Tibial nerve (tissue), 4 donors: Measurements from ENCODE around the gene MYBBP1A. TPM values are rescaled to one million over a fixed set of nuclear protein-coding genes. Genes with fewer than 3 reads are reported as not detected.

Source experiments
- DNase-seq, 2 donors: peaks; one replicate each; pipeline ENCODE4 v3.0.0-alpha.2; 2019; ENCODE audit warnings: low spot score in 2 of 2
- H3K27ac ChIP-seq, 4 donors: fragments of 200-600 bp; sonication (generic) in 3 of 4; one replicate each; pipeline ENCODE4 v1.5.1; 2017 to 2019; ENCODE audit warnings: mild to moderate bottlenecking in 1 of 4
- H3K27me3 ChIP-seq, 2 donors: fragments of 200-600 bp; sonication (generic) in 1 of 2; one replicate each; pipeline versions ENCODE4 v1.5.1 to v1.6.0; 2017 to 2019
- H3K36me3 ChIP-seq, 3 donors: fragments of 200-600 bp; sonication (generic); one replicate each; pipeline ENCODE4 v1.5.1; 2018 to 2019
- H3K4me1 ChIP-seq, 4 donors: fragments of 200-600 bp; sonication (generic) in 3 of 4; one replicate each; pipeline ENCODE4 v1.5.1; 2017 to 2019
- H3K4me3 ChIP-seq, 4 donors: fragments of 200-600 bp; sonication (generic) in 3 of 4; one replicate each; pipeline ENCODE4 v1.5.1; 2017 to 2019; ENCODE audit warnings: mild to moderate bottlenecking in 1 of 4, moderate library complexity in 1 of 4
- H3K9me3 ChIP-seq, 4 donors: fragments of 200-600 bp; sonication (generic) in 3 of 4; one replicate each; pipeline ENCODE4 v1.5.1; 2017 to 2019
- CTCF ChIP-seq, 5 experiments: fragments of 200-600 bp in 3 of 5; fragments of 450-650 bp in 2 of 5; sonication (generic) in 3 of 5; IDR thresholded peaks; one replicate each; pipeline ENCODE4 v1.5.1; 2016 to 2019; ENCODE audit warnings: antibody characterized with exemption in 5 of 5, mild to moderate bottlenecking in 3 of 5, moderate library complexity in 2 of 5
- EP300 ChIP-seq, 2 donors: sonication (generic); formaldehyde crosslinking; IDR thresholded peaks; one replicate each; pipeline ENCODE4 v1.6.1; 2017; ENCODE audit warnings: antibody characterized with exemption in 2 of 2, mild to moderate bottlenecking in 1 of 2
- POLR2A ChIP-seq, 2 donors: fragments of 450-650 bp; IDR thresholded peaks; one replicate each; pipeline ENCODE4 v1.6.1; 2017; ENCODE audit warnings: antibody characterized with exemption in 2 of 2, mild to moderate bottlenecking in 2 of 2, moderate library complexity in 2 of 2
- WGBS, 2 donors: methylation state at CpG; one replicate each; pipeline ENCODE4 v1.1.5; 2018; 5-methylcytosine and 5-hydroxymethylcytosine counted together
- total RNA-seq, 4 donors: library from RNA; depleted of rRNA; stranded (reverse); fragments of >200 nt; gene quantifications; one replicate each; pipeline ENCODE4 v1.1.0, GENCODE V29; 2016

MYBBP1A gene
- total RNA-seq, 4 donors from 2014 or later, result 53.8 to 119 (median 54.4) TPM

GRCh38 chr17:4541328-4542002 lies 13.7 kb downstream of the MYBBP1A start:
- Histone ChIP-seq H3K4me1 (peaks cover 0 to 33% (median 15%) of the 10 kb centered on the region in 4 donors), H3K27ac (peak overlapping the region in 1 of 4 donors; percentile 29), H3K27me3 (no peaks in the 10 kb centered on the region), H3K9me3 (no peaks in the 10 kb centered on the region), H3K36me3 (peaks cover 5 to 92% (median 35%) of the 10 kb centered on the region in 3 donors), H3K4me3 (peak overlapping the region in 1 of 4 donors; percentile 7)
- TF ChIP-seq CTCF (IDR thresholded peaks at IDR 0.05) (no peak), EP300 (IDR thresholded peaks at IDR 0.05) (no peak), POLR2A (IDR thresholded peaks at IDR 0.05) (no peak)
- WGBS, 2 donors, result 65 to 68% methylated on average over 20 to 25 of the region's 29 CpGs
- no peak for DNase-seq

- no peak for DNase-seq
- Histone ChIP-seq H3K27ac (peak overlapping the region in 1 of 4 donors; percentile 41), H3K27me3 (no peaks in the 10 kb centered on the region), H3K9me3 (no peaks in the 10 kb centered on the region), H3K4me3 (peak overlapping the region in 1 of 4 donors; percentile 7), H3K4me1 (peaks cover 0 to 39% (median 22%) of the 10 kb centered on the region in 4 donors), H3K36me3 (peaks cover 5 to 86% (median 35%) of the 10 kb centered on the region in 3 donors)
- WGBS, 2 donors, result 72 to 78% methylated on average over 15 of the region's 15 CpGs
- TF ChIP-seq POLR2A (IDR thresholded peaks at IDR 0.05) (no peak), EP300 (IDR thresholded peaks at IDR 0.05) (no peak), CTCF (IDR thresholded peaks at IDR 0.05) (no peak)
Measured at GRCh38 chr17:4540687-4541327, 14.4 kb downstream of the MYBBP1A start.

- no peak for DNase-seq
- Histone ChIP-seq H3K4me3 (peak overlapping the region in 1 of 4 donors; percentile 7), H3K36me3 (peaks cover 5 to 80% (median 34%) of the 10 kb centered on the region in 3 donors), H3K9me3 (no peaks in the 10 kb centered on the region), H3K27me3 (no peaks in the 10 kb centered on the region), H3K4me1 (peaks cover 0 to 45% (median 27%) of the 10 kb centered on the region in 4 donors), H3K27ac (peak overlapping the region in 1 of 4 donors; percentile 41)
- WGBS, 2 donors, result 43 to 73% methylated on average over 5 to 14 of the region's 14 CpGs
- TF ChIP-seq POLR2A (IDR thresholded peaks at IDR 0.05) (no peak), CTCF (IDR thresholded peaks at IDR 0.05) (no peak), EP300 (IDR thresholded peaks at IDR 0.05) (no peak)
Measured at GRCh38 chr17:4540224-4540651, 14.9 kb downstream of the MYBBP1A start.

GRCh38 chr17:4539576-4540223 lies 15.5 kb downstream of the MYBBP1A start:
- 83 to 89% methylated on average over 23 to 25 of the region's 26 CpGs for WGBS, 2 donors
- Histone ChIP-seq H3K9me3 (no peaks in the 10 kb centered on the region), H3K27me3 (no peaks in the 10 kb centered on the region), H3K4me3 (no peak overlapping the region), H3K27ac (peak overlapping the region in 1 of 4 donors; percentile 41), H3K36me3 (peaks cover 5 to 75% (median 29%) of the 10 kb centered on the region in 3 donors), H3K4me1 (peaks cover 0 to 50% (median 31%) of the 10 kb centered on the region in 4 donors)
- DNase-seq, result no peak
- TF ChIP-seq EP300 (IDR thresholded peaks at IDR 0.05) (no peak), POLR2A (IDR thresholded peaks at IDR 0.05) (no peak), CTCF (IDR thresholded peaks at IDR 0.05) (no peak)
